K562 (cell line): ENCODE measurements around the gene CLCN6. TPM values are rescaled to one million over a fixed set of nuclear protein-coding genes. Genes with fewer than 3 reads are reported as not detected.

Source experiments
- ATF4 ChIP-seq: fragments of 450-650 bp; formaldehyde crosslinking; IDR thresholded peaks from 2 replicates; pipeline ENCODE4 v1.4.0; 2022; ENCODE audit warnings: mild to moderate bottlenecking, moderate library complexity
- BACH1 ChIP-seq: fragments of 200-800 bp; sonication (Bioruptor generic); IDR thresholded peaks from 2 replicates; pipeline ENCODE4 v1.6.1; 2016; ENCODE audit warnings: missing genetic modification characterization, missing compliant biosample characterization
- CCNT2 ChIP-seq: IDR thresholded peaks from 2 replicates; pipeline ENCODE4 v1.6.1; 2011; ENCODE audit warnings: borderline replicate concordance, low read depth, mild to moderate bottlenecking, moderate library complexity, mixed read lengths, low read length; ENCODE audit not compliant: insufficient read length; ENCODE audit errors: extremely low read depth
- CHCHD3 ChIP-seq: fragments of 250-450 bp; sonication (Bioruptor Pico); IDR thresholded peaks from 2 replicates; pipeline ENCODE4 v2.1.2; 2022; ENCODE audit warnings: mild to moderate bottlenecking
- OTX1 ChIP-seq: fragments of 450-650 bp; formaldehyde crosslinking; IDR thresholded peaks from 2 replicates; pipeline ENCODE4 v1.4.0; 2022; ENCODE audit warnings: mild to moderate bottlenecking
- PATZ1 ChIP-seq: fragments of 250-450 bp; sonication (Bioruptor Pico); IDR thresholded peaks from 2 replicates; pipeline ENCODE4 v1.5.0; 2020; ENCODE audit warnings: mild to moderate bottlenecking, borderline replicate concordance
- PKNOX1 ChIP-seq: fragments of 450-650 bp; IDR thresholded peaks from 2 replicates; pipeline ENCODE4 v1.6.1; 2016
- RBBP5 ChIP-seq: fragments of 200-600 bp; sonication (generic); IDR thresholded peaks from 2 replicates; pipeline ENCODE4 v1.6.1; 2012; ENCODE audit warnings: borderline replicate concordance, mild to moderate bottlenecking, low read length, control low read depth, inconsistent platforms; ENCODE audit not compliant: insufficient read depth, poor library complexity, severe bottlenecking
- TFAP4 ChIP-seq: sonication (generic); formaldehyde crosslinking; IDR thresholded peaks from 2 replicates; pipeline ENCODE4 v1.8.0; 2022; ENCODE audit warnings: missing genetic modification reagents, mild to moderate bottlenecking, moderate library complexity, borderline replicate concordance
- ZNF134 ChIP-seq: fragments of 250-450 bp; sonication (Bioruptor Pico); conservative IDR thresholded peaks from 2 replicates; pipeline ENCODE4 v1.4.0; 2020
- ZNF592 ChIP-seq: fragments of 450-650 bp; IDR thresholded peaks from 2 replicates; pipeline ENCODE4 v1.6.1; 2017; ENCODE audit warnings: antibody characterized with exemption, mild to moderate bottlenecking
- ZNF766 ChIP-seq: fragments of 200-800 bp; sonication (Bioruptor generic); conservative IDR thresholded peaks from 2 replicates; pipeline ENCODE4 v1.6.1; 2016; ENCODE audit warnings: missing genetic modification characterization, missing compliant biosample characterization
- polyA plus RNA-seq, 8 experiments: library from polyadenylated mRNA; depleted of rRNA in 4 of 8; stranded (reverse) in 5 of 8; unstranded in 3 of 8; fragments of >200 nt; fragmentation: Nextera tagmentation in 2 of 8; fragmentation: Illumina TruSeq in 1 of 8; extraction: Ambion mirVana in 2 of 8; extraction: Trizol in 1 of 8; gene quantifications; 2 replicates each; pipeline versions ENCODE4 v1.2.1 to v1.2.3, GENCODE V29; 2011 to 2014; ENCODE audit warnings: inconsistent platforms in 1 of 8, missing spikeins in 1 of 8
- total RNA-seq, 7 experiments: library from RNA; depleted of rRNA in 6 of 7; stranded (reverse); fragments of >200 nt in 6 of 7; fragmentation: Illumina TruSeq in 2 of 7; extraction: Trizol in 2 of 7; gene quantifications; 2 replicates each; pipeline versions ENCODE4 v1.2.1 to v1.2.3, GENCODE V29; 2011 to 2021; ENCODE audit warnings: low replicate concordance in 1 of 7

The CLCN6 gene
- total and polyA plus RNA-seq, 9 of the 15 experiments (the other 6 are each of a cell fraction or from before 2014, with no cell fraction given), result 2.0 to 21.8 (median 13.6) TPM

- TF ChIP-seq ZNF592, result peak; percentile 99
- no peak; the same call in 1 of the 2 replicates for TF ChIP-seq ZNF766
- no peak for TF ChIP-seq TFAP4 (CRISPR knock-in tag)
- no peak for TF ChIP-seq RBBP5
- TF ChIP-seq ATF4, result no peak
- no peak for TF ChIP-seq CHCHD3
- 0 out of 2 replicates have a peak, but pooled peaks have one; percentile 30 for TF ChIP-seq ZNF134 (CRISPR knock-in tag)
- 0 out of 2 replicates have a peak, but pooled peaks have one; percentile 36 for TF ChIP-seq BACH1 (tag)
- TF ChIP-seq PATZ1 (CRISPR knock-in tag), result peak; percentile 76; the same call in 1 of the 2 replicates
- no peak for TF ChIP-seq CCNT2
- TF ChIP-seq PKNOX1, result peak; percentile 70
- 0 out of 2 replicates have a peak, but pooled peaks have one; percentile 15 for TF ChIP-seq OTX1
Measured at GRCh38 chr1:11880911-11881748, 75.1 kb downstream of the CLCN6 start (continued).
